Activated gamma-delta T cell (primary cell): ENCODE measurements around the gene ADORA2B.
"Not testable (repeated sequence)": the region's sequence is repeated elsewhere in the genome, so short reads cannot be mapped to it uniquely, and the experiment has no call there.

Experiments used
- DNase-seq: peaks from one replicate; lab custom pipeline; 2025; lab: John Stamatoyannopoulos, UW
- total RNA-seq, 2 donors: gene quantifications; one replicate each; lab custom pipeline; 2026; lab: John Stamatoyannopoulos, UW

The ADORA2B gene
- 0.79 to 0.82 reads per million in 2 donors for total RNA-seq

DNA sequence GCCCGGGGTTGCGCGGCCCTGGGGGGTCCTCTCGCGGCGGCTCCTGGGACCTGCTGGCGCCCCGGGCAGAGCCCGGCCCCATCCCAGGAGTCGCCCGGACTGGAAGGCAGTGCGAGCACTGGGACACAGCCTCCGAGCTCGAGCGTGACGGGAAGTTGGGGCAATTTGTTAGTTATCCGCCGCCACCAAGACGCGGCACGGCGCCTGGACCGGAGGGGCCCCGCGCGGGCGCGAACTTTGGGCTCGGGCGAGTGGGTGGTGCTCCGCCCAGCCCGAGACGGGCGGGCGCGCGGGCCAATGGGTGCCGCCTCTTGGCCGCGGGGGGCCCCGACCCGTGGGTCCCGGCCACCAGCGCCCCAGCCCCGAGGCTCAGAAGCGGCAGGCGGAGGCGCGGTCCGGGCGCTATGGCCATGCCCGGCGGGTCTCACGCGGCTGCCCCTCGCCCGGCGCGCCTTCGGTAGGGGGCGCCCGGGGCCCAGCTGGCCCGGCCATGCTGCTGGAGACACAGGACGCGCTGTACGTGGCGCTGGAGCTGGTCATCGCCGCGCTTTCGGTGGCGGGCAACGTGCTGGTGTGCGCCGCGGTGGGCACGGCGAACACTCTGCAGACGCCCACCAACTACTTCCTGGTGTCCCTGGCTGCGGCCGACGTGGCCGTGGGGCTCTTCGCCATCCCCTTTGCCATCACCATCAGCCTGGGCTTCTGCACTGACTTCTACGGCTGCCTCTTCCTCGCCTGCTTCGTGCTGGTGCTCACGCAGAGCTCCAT, at the start of gene ADORA2B:
ADORA2B (plus strand) TSS at position 372 of the 768 bp plus-strand sequence; CDS start at position 491, 119 bp downstream.
- DNase-seq, result no peak

DNA sequence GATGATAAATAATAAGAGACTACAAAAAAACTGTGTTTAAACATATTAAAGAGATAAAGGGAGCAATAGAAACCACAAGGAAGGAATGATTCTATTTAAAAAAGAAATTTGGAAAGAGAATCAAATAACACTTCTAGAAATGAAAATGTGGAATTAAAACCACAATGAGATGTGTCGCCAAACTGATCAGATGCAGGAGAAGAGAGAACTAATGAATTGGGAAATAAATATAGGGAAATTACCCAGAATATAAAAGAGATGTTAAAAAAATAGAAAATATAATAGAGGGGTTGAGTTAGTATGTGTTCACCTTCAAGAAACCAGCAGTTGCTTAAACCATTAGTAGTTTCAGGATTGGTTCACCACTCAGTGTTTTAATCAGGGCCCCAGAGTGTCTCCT, 48.7 kb upstream of the ADORA2B start:
- DNase-seq, result no peak

GRCh38 chr17:15896834-15897233, 48.1 kb upstream of the ADORA2B start:
- DNase-seq, result no peak

- not testable (repeated sequence) for DNase-seq
Measured at GRCh38 chr17:15899596-15899995, 45.3 kb upstream of the ADORA2B start.

- DNase-seq, result no peak
Measured at GRCh38 chr17:15900871-15901270, 44.1 kb upstream of the ADORA2B start.

DNA sequence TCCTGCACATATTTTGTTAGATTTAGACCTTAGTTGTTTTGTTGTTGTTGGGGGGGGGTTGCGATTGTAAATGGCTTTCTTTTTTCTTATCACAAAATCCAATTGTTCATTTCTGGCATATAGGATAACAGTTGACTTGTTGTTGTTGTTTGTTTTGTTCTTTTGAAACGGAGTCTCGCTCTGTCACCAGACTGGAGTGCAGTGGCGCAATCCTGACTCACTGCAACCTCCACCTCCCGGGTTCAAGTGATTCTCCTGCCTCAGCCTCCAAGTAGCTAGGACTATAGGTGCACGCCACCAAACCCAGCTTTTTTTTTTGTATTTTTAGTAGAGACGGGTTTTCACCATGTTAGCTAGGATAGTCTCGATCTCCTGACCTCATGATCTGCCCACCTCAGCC, 39.7 kb upstream of the ADORA2B start:
- not testable (repeated sequence) for DNase-seq

DNA sequence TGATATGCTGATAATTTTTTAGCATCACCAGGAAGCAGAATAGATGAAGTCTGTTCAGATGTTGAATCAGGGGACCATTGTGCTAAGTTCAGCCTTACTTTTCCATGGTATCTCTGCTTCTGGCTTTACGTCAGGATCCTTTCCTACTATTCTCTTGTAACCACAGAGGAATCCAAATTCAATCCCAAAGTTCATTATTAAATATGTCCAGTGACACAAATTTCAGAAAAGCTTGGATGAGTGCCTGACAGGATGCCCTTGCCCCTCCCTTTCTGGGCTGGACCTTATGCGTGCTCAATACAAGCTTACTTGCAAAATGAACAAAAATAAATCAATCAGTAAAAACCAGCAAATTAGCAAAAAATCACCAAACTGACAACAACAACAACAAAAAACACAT, 37.6 kb upstream of the ADORA2B start:
- no peak for DNase-seq

GRCh38 chr17:15908378-15908777, 36.6 kb upstream of the ADORA2B start:
- DNase-seq, result no peak

DNA sequence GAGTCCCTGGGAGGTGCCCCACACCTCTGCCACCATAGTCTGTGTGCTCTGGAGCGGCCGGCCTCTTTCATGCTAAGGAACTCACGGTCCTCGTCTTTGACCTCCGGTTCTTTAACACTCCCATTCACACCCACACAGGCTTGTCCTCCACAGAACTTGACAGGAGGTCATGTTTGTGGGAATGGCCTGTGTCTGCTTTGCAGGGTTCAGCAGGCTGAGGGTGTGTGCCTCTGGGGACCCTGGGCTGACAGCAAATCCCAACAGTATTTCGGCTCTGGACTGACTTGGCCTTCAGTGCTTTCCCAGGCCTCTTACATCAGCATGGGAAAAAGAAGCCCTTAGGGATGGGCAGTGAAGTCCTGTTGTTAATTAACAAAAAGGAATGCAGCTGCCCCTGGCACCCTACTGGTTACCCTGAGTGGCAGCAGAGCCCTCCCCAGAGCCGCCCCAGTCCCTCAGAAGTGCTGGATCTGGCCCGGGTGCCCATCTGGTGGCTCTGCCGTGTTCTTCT, 35.4 kb upstream of the ADORA2B start:
- DNase-seq, result no peak

GRCh38 chr17:15910791-15911190, 34.1 kb upstream of the ADORA2B start:
- DNase-seq, result no peak

DNA sequence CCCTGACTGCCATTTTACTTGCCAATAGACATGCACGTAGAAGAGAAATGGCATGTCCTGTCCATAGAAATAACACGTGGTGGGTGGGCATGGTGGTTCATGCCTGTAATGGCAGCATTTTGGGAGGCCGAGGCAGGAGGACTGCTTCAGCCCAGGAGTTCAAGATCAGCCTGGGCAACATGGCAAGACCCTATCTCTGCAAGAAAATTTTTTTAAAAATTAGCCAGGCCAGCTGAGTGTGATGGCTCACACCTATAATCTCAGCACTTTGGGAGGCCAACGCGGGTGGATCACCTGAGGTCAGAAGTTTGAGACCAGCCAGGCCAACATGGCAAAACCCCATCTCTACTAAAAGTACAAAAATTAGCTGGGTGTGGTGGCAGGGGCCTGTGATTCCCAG, 33.2 kb upstream of the ADORA2B start:
- DNase-seq, result not testable (repeated sequence)

DNA sequence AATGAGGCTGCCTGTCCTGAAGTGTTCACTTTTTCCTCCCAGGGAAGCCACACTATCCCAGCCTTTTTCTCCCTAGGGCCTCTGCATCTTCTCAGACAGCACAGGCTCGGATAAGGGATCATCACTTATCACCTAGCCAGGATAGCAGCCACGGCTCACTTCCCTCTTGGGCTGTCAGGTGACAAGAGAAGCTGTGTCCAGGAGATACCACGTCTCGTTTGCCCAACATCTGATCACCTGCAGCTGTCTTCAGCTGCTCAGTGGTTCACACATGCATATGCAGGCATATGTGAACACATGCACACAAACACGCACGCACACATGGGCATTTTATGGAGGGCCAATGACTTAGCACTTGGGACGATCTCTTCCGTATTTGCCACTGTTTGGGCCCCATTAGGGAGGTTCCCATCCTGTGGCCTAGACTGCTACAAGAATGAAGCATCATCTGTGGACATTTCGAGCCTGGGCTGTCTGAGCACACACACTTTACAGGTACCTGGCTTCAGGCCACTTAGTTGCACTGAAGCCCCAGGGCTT, 32.4 kb upstream of the ADORA2B start:
- no peak for DNase-seq

DNA sequence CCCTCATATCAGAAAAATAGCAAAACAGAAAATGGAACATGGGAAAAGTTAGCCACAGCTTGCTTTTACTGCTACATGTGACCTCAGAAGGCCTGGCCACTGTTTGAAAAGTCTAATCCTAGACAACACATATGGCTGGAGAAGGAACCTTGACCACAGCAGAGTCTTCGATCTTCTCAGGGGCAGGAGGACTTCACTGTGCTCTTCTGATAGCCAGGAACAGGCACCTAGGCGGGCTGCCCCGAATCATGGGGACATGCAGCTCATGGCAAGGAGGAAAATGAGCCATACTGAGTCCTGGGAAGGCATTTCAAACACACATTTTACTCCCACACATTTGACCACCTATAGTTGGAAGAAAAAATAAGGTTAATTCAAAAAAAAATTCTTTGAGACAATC, 31.1 kb upstream of the ADORA2B start:
- no peak for DNase-seq

DNA sequence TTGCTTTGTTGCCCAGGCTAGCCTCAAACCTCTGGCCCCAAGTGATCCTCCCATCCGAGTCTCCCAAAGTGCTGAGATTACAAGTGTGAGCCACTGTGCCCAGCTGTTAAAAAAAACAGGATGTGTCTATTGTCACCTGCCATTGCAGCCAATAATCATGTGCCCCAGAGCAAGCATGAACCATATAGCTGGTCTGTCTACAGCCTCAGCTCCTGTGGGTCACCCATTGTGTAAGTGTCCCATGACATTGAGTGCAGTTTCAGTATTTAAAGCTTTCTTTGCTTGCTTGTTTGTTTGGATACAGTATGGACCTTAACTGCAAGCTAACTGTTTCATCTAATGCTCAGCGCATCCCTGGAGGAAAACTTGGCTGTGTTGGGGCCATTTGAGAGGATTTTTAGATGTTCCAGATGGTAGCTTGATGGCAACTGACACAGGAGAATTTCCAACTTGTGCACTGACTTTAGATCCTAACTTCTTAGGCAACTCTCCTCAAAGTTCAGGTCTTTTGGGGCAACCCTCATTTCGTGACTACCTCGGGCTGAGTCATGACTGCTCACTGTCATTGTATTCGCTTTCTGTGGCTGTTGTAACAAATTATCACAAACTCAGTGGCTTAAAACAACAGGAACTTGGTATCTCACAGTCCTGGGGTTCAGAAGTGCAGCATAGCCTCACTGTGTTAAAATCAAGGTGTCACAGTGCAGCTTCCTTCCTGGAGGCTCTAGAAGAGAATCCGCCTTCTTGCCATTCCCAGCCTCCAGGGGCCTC, 30.3 kb upstream of the ADORA2B start:
- DNase-seq, result no peak

GRCh38 chr17:15915961-15916360, 29.0 kb upstream of the ADORA2B start:
- no peak for DNase-seq

DNA sequence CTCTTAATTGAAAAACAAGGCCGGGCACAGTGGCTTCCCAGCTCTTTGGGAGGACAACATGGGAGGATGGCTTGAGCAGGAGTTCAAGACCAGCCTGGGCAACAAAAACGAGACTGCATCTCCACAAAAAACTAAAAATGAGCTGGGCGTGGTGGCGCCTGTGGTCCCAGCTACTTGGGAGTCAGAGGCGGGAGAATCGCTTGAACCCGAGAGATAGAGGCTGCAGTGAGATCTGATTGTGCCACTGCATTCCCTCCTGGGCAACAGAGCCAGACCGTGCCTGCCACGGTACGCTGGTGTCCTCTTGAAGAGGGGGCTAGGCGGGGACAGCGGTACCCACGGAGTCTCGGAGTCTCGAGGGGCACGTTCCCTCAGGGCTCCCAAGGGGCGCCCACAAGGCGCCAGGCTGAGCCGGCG, 27.9 kb upstream of the ADORA2B start:
- no peak for DNase-seq

GRCh38 chr17:15917438-15918027, 27.4 kb upstream of the ADORA2B start:
- DNase-seq, result no peak

- DNase-seq, result no peak
Measured at GRCh38 chr17:15918261-15918660, 26.7 kb upstream of the ADORA2B start.

DNA sequence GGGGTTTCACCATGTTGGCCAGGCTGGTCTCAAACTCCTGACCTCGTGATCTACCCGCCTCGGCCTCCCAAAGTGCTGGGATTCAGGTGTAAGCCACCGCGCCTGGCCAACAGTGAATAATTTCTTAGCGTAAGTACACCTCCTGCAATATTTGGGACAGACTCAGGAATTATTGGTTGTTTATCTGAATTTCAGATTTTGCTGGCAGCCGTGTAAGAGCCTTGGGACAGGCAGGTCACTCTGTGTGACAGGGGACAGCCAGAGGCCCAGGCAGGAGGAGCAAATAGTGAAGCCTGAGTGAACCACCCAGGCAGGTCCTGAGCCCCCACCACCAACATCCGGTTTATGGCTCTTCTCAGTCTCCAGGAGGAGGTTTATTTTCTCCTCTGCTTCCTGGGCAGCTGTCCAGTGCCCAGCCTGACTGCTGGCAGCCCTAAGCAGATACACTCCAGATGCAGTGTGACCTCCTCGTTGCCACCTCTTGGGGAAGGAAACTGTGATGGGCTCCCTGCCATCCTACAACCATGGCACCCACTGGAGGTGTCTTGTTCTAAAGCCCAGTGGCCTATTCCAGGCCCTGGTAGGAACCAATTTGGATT, 26.2 kb upstream of the ADORA2B start:
- no peak for DNase-seq

GRCh38 chr17:15919466-15919865, 25.5 kb upstream of the ADORA2B start:
- DNase-seq, result no peak

GRCh38 chr17:15920758-15921239, 24.1 kb upstream of the ADORA2B start:
- DNase-seq, result no peak

DNA sequence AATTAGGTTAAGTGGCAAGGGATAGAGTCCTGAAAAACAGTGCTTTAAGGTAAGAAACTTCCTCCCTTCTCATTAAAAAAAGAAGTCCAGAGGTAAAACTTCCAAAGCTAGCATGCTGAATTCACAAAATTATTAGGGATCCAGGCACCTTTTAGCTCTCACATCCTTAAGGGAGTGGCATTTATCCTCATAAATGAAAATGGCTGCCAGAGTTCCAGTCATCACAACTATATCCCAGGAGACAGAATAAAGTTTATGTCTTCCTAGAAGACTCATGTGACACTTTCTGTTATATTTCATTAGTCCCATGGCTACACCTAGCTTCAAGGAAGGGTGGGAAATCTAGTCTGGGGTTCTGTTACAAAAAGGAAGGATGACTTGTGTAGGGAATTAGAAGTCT, 23.3 kb upstream of the ADORA2B start:
- no peak for DNase-seq
